Activated CD8-positive, alpha-beta memory T cell treated with anti-CD3 and anti-CD28 coated beads, Interleukin-2, amount 50 U/mL, for 48 hours (primary cell): ENCODE data around the gene ATOSB.

Experiments
- DNase-seq: peaks from one replicate; pipeline ENCODE4 v3.0.0-alpha.2; 2020

Gene ATOSB

GRCh38 chr9:35085078-35085477 lies 30.6 kb downstream of the ATOSB start:
- no peak for DNase-seq

- peak; percentile 89 for DNase-seq
Measured at GRCh38 chr9:35079426-35080341, 36.0 kb downstream of the ATOSB start, which contains the start of gene FANCG. Gene FANCG, minus strand, starts transcription at chr9:35079942. Its CDS starts 418 bp downstream, at chr9:35079524.

- DNase-seq: no peak
Measured at GRCh38 chr9:35079041-35079425, 36.6 kb downstream of the ATOSB start.

GRCh38 chr9:35078066-35078465 lies 37.6 kb downstream of the ATOSB start:
- DNase-seq: no peak

- DNase-seq: no peak
Measured at GRCh38 chr9:35076848-35077247, 38.8 kb downstream of the ATOSB start.

GRCh38 chr9:35075358-35075757 lies 40.3 kb downstream of the ATOSB start:
- DNase-seq: no peak

- DNase-seq: no peak
Measured at GRCh38 chr9:35074791-35075190, 40.9 kb downstream of the ATOSB start.

GRCh38 chr9:35074141-35074540 lies 41.5 kb downstream of the ATOSB start:
- no peak for DNase-seq

- DNase-seq: no peak
Measured at GRCh38 chr9:35073279-35073612, 42.4 kb downstream of the ATOSB start.

- peak; percentile 95 for DNase-seq
Measured at GRCh38 chr9:35072461-35073278, 43.0 kb downstream of the ATOSB start, which contains the start of gene VCP. Gene VCP, minus strand, starts transcription at chr9:35072625. Its CDS starts 272 bp downstream, at chr9:35072353.

- DNase-seq: peak; percentile 87
Measured at GRCh38 chr9:35071814-35072460, 43.7 kb downstream of the ATOSB start.

GRCh38 chr9:35070823-35071813 lies 44.5 kb downstream of the ATOSB start:
- no peak for DNase-seq

- DNase-seq: no peak
Measured at GRCh38 chr9:35069020-35069419, 46.6 kb downstream of the ATOSB start.

GRCh38 chr9:35067056-35067455 lies 48.6 kb downstream of the ATOSB start:
- no peak for DNase-seq

- no peak for DNase-seq
Measured at GRCh38 chr9:35060548-35061207, 55.0 kb downstream of the ATOSB start.

- DNase-seq: no peak
Measured at GRCh38 chr9:35059438-35059837, 56.2 kb downstream of the ATOSB start.

- no peak for DNase-seq
Measured at GRCh38 chr9:35057271-35057620, 58.4 kb downstream of the ATOSB start.

- no peak for DNase-seq
Measured at GRCh38 chr9:35056571-35057270, 58.9 kb downstream of the ATOSB start.

- DNase-seq: no peak
Measured at GRCh38 chr9:35054871-35055644, 60.6 kb downstream of the ATOSB start.
